ENCODE results near the gene TMIGD2.

GRCh38 chr19:4294389-4294788, 7.8 kb downstream of the TMIGD2 start:
- no peak for TF ChIP-seq CTCF (IDR thresholded peaks at IDR 0.05)
- no peak for TF ChIP-seq POLR2AphosphoS5 (IDR thresholded peaks at IDR 0.05)

Data from breast epithelium (tissue), 3 donors.